Caco-2 (cell line): ENCODE data around the gene WDFY2. TPM values are rescaled to one million over a fixed set of nuclear protein-coding genes. Genes with fewer than 3 reads are reported as not detected.

ENCODE experiments used
- BruUV-seq: library from RNA; stranded (reverse); fragments of 400-500 nt; replicated peaks from 2 replicates; lab custom pipeline; 2021; lab: Mats Ljungman, UMichigan
- CTCF ChIA-PET: fragments of 300-600 bp; sonication (Branson Sonifier 250); formaldehyde crosslinking; loops from one replicate; lab custom pipeline; 2022; ENCODE audit warnings: antibody characterized with exemption; lab: Charles Lee
- POLR2A ChIA-PET: fragments of 300-600 bp; sonication (Branson Sonifier 250); formaldehyde crosslinking; loops from one replicate; lab custom pipeline; 2022; ENCODE audit warnings: antibody characterized with exemption; lab: Charles Lee
- DNase-seq, 2 experiments: peaks; one replicate each; pipeline versions ENCODE4 v3.0.0 to v3.0.0-alpha.2; 2020 to 2022
- H3K27me3 ChIP-seq: replicated peaks from 2 replicates; pipeline ENCODE4 v1.6.0; 2011; ENCODE audit warnings: low read length; ENCODE audit not compliant: control insufficient read depth, insufficient read depth
- H3K36me3 ChIP-seq: 2 replicates; pipeline ENCODE4 v1.5.1; 2011; ENCODE audit warnings: low read length; ENCODE audit not compliant: control insufficient read depth, insufficient read depth
- H3K4me1 ChIP-seq: fragments of 250-450 bp; sonication (Bioruptor Pico); 2 replicates; pipeline ENCODE4 v1.5.1; 2020; ENCODE audit warnings: mild to moderate bottlenecking
- H3K4me3 ChIP-seq: 2 replicates; pipeline ENCODE4 v1.5.1; 2011; ENCODE audit warnings: low read depth, mild to moderate bottlenecking, control low read depth, low read length
- H3K9me3 ChIP-seq: fragments of 250-450 bp; sonication (Bioruptor Pico); 2 replicates; pipeline ENCODE4 v1.5.1; 2020; ENCODE audit warnings: mild to moderate bottlenecking, moderate library complexity
- H3K27ac Mint-ChIP-seq: one replicate; pipeline ENCODE4 v1.8.0; 2022; ENCODE audit warnings: mixed read lengths; ENCODE audit not compliant: unreplicated experiment
- H3K27me3 Mint-ChIP-seq: one replicate; pipeline ENCODE4 v1.8.0; 2022; ENCODE audit warnings: mixed read lengths; ENCODE audit not compliant: insufficient read depth, unreplicated experiment
- H3K36me3 Mint-ChIP-seq: one replicate; pipeline ENCODE4 v1.8.0; 2022; ENCODE audit warnings: mild to moderate bottlenecking, mixed read lengths; ENCODE audit not compliant: insufficient read depth, unreplicated experiment
- H3K4me1 Mint-ChIP-seq: one replicate; pipeline ENCODE4 v1.8.0; 2022; ENCODE audit warnings: low read depth, mixed read lengths; ENCODE audit not compliant: unreplicated experiment
- H3K4me3 Mint-ChIP-seq: one replicate; pipeline ENCODE4 v1.8.0; 2022; ENCODE audit warnings: mild to moderate bottlenecking, moderate library complexity, mixed read lengths; ENCODE audit not compliant: unreplicated experiment
- H3K9me3 Mint-ChIP-seq: one replicate; pipeline ENCODE4 v1.8.0; 2022; ENCODE audit warnings: mixed read lengths; ENCODE audit not compliant: unreplicated experiment
- intact Hi-C: fragments of 100-400 bp; cut with micrococcal nuclease; formaldehyde crosslinking; loops from one replicate; pipeline ENCODE4 v1.10.0; 2022; ENCODE audit not compliant: unreplicated experiment
- total RNA-seq: library from RNA; stranded (reverse); gene quantifications from 2 replicates; pipeline ENCODE4 v1.2.3, GENCODE V29; 2022
- TF ChIP-seq, protein P1 (sequence below), 2 experiments: fragments of 200-600 bp in 1 of 2; IDR thresholded peaks; 1 replicate in 1 of 2; 2 replicates in 1 of 2; pipeline versions ENCODE4 v1.5.1 to v1.8.0; 2011 to 2022; ENCODE audit warnings: antibody characterized with exemption in 1 of 2, control low read depth in 1 of 2, inconsistent platforms in 1 of 2, low read depth in 1 of 2, low read length in 1 of 2, mild to moderate bottlenecking in 1 of 2, moderate library complexity in 1 of 2; ENCODE audit not compliant: insufficient read depth in 1 of 2, severe bottlenecking in 1 of 2, unreplicated experiment in 1 of 2

Gene WDFY2
- total RNA-seq, 1 experiment from 2014 or later, result 9.2 TPM

DNA sequence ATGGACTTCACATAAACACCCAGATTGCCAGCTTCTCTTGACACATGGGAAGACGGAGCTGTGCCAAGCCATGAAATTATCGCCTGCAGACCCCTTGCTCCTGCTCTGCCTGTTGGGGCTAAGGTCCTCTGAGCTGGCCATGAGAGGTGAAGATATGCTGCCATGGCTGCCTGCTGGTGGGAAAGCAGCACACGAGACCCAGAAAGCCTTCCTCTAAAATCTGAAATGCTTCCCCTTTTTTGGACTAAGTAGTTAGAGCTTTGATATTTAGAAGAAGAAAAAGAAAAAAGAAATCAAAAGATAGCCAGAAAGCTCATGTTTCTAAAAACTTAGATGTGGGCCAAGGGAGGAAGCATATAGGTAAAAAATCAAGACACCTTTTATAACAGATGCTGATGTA is 11.2 kb downstream of the WDFY2 start:
- H3K27me3 ChIP-seq, result no peaks in the 10 kb centered on the region
- intact Hi-C loops, result no loop called here
- no peaks in the 10 kb centered on the region for H3K36me3 ChIP-seq
- H3K27me3 Mint-ChIP-seq, result no peaks in the 10 kb centered on the region
- no peak for DNase-seq
- H3K4me3 ChIP-seq, result no peak overlapping the region
- no peaks in the 10 kb centered on the region for H3K9me3 ChIP-seq
- no TSS peak for BruUV-seq
- no peak overlapping the region for H3K4me3 Mint-ChIP-seq
- no peaks in the 10 kb centered on the region for H3K9me3 Mint-ChIP-seq
- H3K4me1 Mint-ChIP-seq, result peaks cover 8% of the 10 kb centered on the region
- POLR2A ChIA-PET, result no interaction called here
- TF ChIP-seq, protein P1, sequence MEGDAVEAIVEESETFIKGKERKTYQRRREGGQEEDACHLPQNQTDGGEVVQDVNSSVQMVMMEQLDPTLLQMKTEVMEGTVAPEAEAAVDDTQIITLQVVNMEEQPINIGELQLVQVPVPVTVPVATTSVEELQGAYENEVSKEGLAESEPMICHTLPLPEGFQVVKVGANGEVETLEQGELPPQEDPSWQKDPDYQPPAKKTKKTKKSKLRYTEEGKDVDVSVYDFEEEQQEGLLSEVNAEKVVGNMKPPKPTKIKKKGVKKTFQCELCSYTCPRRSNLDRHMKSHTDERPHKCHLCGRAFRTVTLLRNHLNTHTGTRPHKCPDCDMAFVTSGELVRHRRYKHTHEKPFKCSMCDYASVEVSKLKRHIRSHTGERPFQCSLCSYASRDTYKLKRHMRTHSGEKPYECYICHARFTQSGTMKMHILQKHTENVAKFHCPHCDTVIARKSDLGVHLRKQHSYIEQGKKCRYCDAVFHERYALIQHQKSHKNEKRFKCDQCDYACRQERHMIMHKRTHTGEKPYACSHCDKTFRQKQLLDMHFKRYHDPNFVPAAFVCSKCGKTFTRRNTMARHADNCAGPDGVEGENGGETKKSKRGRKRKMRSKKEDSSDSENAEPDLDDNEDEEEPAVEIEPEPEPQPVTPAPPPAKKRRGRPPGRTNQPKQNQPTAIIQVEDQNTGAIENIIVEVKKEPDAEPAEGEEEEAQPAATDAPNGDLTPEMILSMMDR (IDR thresholded peaks at IDR 0.05; ENCODE audit: insufficient read depth in 1 of 2, low read depth in 1 of 2, low read length in 1 of 2, severe bottlenecking in 1 of 2, unreplicated experiment in 1 of 2), result no peak
- no peak overlapping the region for H3K27ac Mint-ChIP-seq
- H3K36me3 Mint-ChIP-seq, result no peaks in the 10 kb centered on the region
- CTCF ChIA-PET, result no interaction called here
- H3K4me1 ChIP-seq, result peaks cover 17% of the 10 kb centered on the region

DNA sequence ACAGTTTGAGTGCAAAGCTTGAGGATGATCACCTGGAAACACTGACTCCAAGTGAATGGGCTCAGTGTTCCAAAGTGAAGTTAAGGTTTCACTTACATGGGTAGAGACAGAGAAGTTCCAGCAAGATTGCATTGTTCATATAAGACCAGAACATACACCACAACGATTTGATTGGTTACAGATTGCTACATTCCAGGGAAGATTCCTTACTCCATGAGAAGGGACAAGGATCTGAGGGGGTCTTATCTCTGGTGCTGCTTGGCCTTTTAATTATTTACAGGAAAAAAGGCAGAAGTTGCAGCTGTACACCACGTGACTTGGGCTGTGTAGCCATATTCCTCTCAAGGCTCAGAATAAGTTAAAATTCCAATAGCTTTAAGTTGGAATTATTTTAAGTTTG is 12.3 kb downstream of the WDFY2 start:
- no TSS peak for BruUV-seq
- Histone ChIP-seq H3K36me3 (no peaks in the 10 kb centered on the region), H3K9me3 (no peaks in the 10 kb centered on the region), H3K4me1 (peaks cover 12% of the 10 kb centered on the region), H3K4me3 (no peak overlapping the region), H3K27me3 (no peaks in the 10 kb centered on the region)
- H3K4me1 Mint-ChIP-seq, result peaks cover 8% of the 10 kb centered on the region
- CTCF ChIA-PET, result no interaction called here
- no peak overlapping the region for H3K4me3 Mint-ChIP-seq
- H3K9me3 Mint-ChIP-seq, result no peaks in the 10 kb centered on the region
- H3K27ac Mint-ChIP-seq, result no peak overlapping the region
- TF ChIP-seq, protein P1 (IDR thresholded peaks at IDR 0.05; ENCODE audit: insufficient read depth in 1 of 2, low read depth in 1 of 2, low read length in 1 of 2, severe bottlenecking in 1 of 2, unreplicated experiment in 1 of 2), result no peak
- no peaks in the 10 kb centered on the region for H3K27me3 Mint-ChIP-seq
- H3K36me3 Mint-ChIP-seq, result no peaks in the 10 kb centered on the region
- POLR2A ChIA-PET, result no interaction called here
- peak in 1 of 2 experiments; percentile 13 for DNase-seq
- intact Hi-C loops, result no loop called here

DNA sequence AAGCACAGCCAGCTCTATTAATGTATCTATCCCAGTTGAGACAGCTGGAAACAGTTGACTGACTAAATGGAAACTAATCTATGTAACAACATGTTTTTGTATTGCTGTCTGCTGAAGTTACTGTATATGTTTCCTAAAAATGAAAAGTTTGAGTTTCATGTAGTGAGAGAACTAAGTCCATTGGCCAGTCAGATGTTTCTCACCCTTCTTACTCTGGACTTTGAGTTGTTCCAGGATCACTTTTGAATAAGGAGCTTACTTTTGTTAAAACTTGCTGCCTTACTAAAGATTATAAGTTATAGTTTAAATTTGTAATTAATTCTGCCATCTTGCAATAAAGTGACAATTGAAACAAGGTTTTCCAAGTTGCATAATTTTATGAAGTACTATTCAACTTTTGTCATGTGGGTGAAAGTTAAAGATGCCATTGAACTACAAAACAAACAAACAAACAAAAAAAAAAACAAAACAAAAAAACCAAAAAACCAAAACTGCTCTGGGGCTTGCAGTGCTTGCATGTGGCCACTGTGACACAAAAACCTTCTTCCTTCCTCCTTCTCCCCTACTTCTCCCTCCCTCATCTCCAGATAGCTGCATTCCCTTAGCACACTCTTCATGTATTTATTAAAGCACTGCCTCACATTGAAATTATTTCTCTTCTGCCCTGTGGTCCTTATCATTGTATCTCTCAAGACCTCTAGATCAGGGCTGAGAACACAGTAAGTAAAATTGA is 15.3 kb downstream of the WDFY2 start:
- H3K4me1 Mint-ChIP-seq, result peaks cover 8% of the 10 kb centered on the region
- intact Hi-C loops, result no loop called here

More for the DNA sequence above, 15.3 kb downstream of the WDFY2 start:
- Mint-ChIP-seq H3K27me3 (no peaks in the 10 kb centered on the region), H3K4me3 (no peak overlapping the region), H3K9me3 (no peaks in the 10 kb centered on the region), H3K27ac (no peak overlapping the region), H3K36me3 (no peaks in the 10 kb centered on the region)
- ChIA-PET POLR2A (no interaction called here), CTCF (no interaction called here)
- no TSS peak for BruUV-seq
- DNase-seq, result no peak
- no peaks in the 10 kb centered on the region for H3K36me3 ChIP-seq
- H3K4me3 ChIP-seq, result no peak overlapping the region
- H3K27me3 ChIP-seq, result no peaks in the 10 kb centered on the region
- peaks cover 12% of the 10 kb centered on the region for H3K4me1 ChIP-seq
- H3K9me3 ChIP-seq, result no peaks in the 10 kb centered on the region
- TF ChIP-seq, protein P1 (IDR thresholded peaks at IDR 0.05; ENCODE audit: insufficient read depth in 1 of 2, low read depth in 1 of 2, low read length in 1 of 2, severe bottlenecking in 1 of 2, unreplicated experiment in 1 of 2), result no peak
